K562 (cell line): ENCODE measurements around the gene B3GALT5. TPM values are rescaled to one million over a fixed set of nuclear protein-coding genes. Genes with fewer than 3 reads are reported as not detected.

Source experiments
- ATAC-seq: fragments of 200-7000 bp; cut with Tn5 transposase; 3 replicates; pipeline ENCODE4 v1.9.1; 2020; ENCODE audit warnings: moderate library complexity
- BruUV-seq: library from RNA; stranded (reverse); fragments of 400-500 nt; replicated peaks from 2 replicates; lab custom pipeline; 2021; lab: Mats Ljungman, UMichigan
- CTCF ChIA-PET: fragments of 300-600 bp; formaldehyde crosslinking; extraction: SDS; loops from one replicate; lab custom pipeline; 2021; ENCODE audit warnings: low intra/inter-chr PET ratio; lab: Yijun Ruan, JAX
- POLR2A ChIA-PET: fragments of 300-600, 350-650 bp; sonication (Branson Sonifier 250); formaldehyde crosslinking; extraction: SDS; loops from one replicate; lab custom pipeline; 2021; ENCODE audit warnings: antibody characterized with exemption, inconsistent platforms; lab: Yijun Ruan, JAX
- DNase-seq, 4 experiments: peaks; one replicate each; pipeline versions ENCODE4 v3.0.0 to v3.0.0-alpha.2; 2011 to 2018; ENCODE audit warnings: low spot score in 3 of 4, mixed read lengths in 3 of 4; ENCODE audit errors: extremely low read depth in 1 of 4
- FAIRE-seq: peaks from 2 replicates; lab custom pipeline; 2011; peaks lifted over from hg19 to GRCh38; lab: Jason Lieb, UNC
- H2AFZ ChIP-seq: 2 replicates; pipeline ENCODE4 v1.6.0; 2011; ENCODE audit warnings: low read depth, low read length, control low read depth, inconsistent platforms
- H3K27ac ChIP-seq: fragments of 200-600 bp; 3 replicates; pipeline ENCODE4 v1.8.0; 2011; ENCODE audit warnings: low read depth, mild to moderate bottlenecking, control low read depth, inconsistent platforms, low read length, moderate library complexity, mixed read lengths; ENCODE audit errors: extremely low read depth
- H3K27me3 ChIP-seq, 2 experiments: fragments of 300-600 bp in 1 of 2; 2 replicates in 1 of 2; 3 replicates in 1 of 2; pipeline versions ENCODE4 v1.6.0 to v1.8.0; 2011; ENCODE audit warnings: inconsistent platforms in 2 of 2, low read length in 2 of 2, mild to moderate bottlenecking in 1 of 2, mixed read lengths in 1 of 2, moderate library complexity in 1 of 2; ENCODE audit not compliant: control insufficient read depth in 2 of 2, insufficient read depth in 2 of 2
- H3K36me3 ChIP-seq: fragments of 300-600 bp; 3 replicates; pipeline ENCODE4 v1.8.0; 2011; ENCODE audit warnings: mild to moderate bottlenecking, low read length, inconsistent platforms; ENCODE audit not compliant: control insufficient read depth, insufficient read depth
- H3K4me1 ChIP-seq, 2 experiments: fragments of 200-600 bp in 1 of 2; replicated peaks in 1 of 2; 2 replicates in 1 of 2; 3 replicates in 1 of 2; pipeline versions ENCODE4 v1.5.1 to v1.8.0; 2011; ENCODE audit warnings: inconsistent platforms in 2 of 2, low read length in 2 of 2, mild to moderate bottlenecking in 1 of 2, mixed read lengths in 1 of 2, moderate library complexity in 1 of 2; ENCODE audit not compliant: control insufficient read depth in 2 of 2, insufficient read depth in 2 of 2
- H3K4me2 ChIP-seq: 2 replicates; pipeline ENCODE4 v1.6.1; 2011; ENCODE audit warnings: low read length, control low read depth, inconsistent platforms, mixed read lengths; ENCODE audit not compliant: insufficient read depth
- H3K4me3 ChIP-seq: fragments of 200-600 bp; sonication (generic), shearing (Covaris generic); 2 replicates; pipeline ENCODE4 v1.5.1; 2016; ENCODE audit warnings: control low read depth, inconsistent platforms
- H3K79me2 ChIP-seq: fragments of 200-600 bp; 3 replicates; pipeline ENCODE4 v1.8.0; 2011; ENCODE audit warnings: low read length, inconsistent platforms; ENCODE audit not compliant: control insufficient read depth, insufficient read depth
- H3K9ac ChIP-seq, 2 experiments: 2 replicates each; pipeline versions ENCODE4 v1.6.0 to v1.6.1; 2011; ENCODE audit warnings: low read depth in 2 of 2, low read length in 2 of 2, control low read depth in 1 of 2, inconsistent platforms in 1 of 2, mild to moderate bottlenecking in 1 of 2, mixed read lengths in 1 of 2; ENCODE audit not compliant: insufficient read depth in 1 of 2
- H3K9me1 ChIP-seq: one replicate; pipeline ENCODE4 v1.6.0; 2011; ENCODE audit warnings: inconsistent platforms, mild to moderate bottlenecking, low read length, moderate library complexity; ENCODE audit not compliant: control insufficient read depth, insufficient read depth
- H3K9me3 ChIP-seq: replicated peaks from 2 replicates; pipeline ENCODE4 v1.5.1; 2011; ENCODE audit warnings: low read depth, low read length, inconsistent platforms; ENCODE audit not compliant: control insufficient read depth, insufficient read depth
- H4K20me1 ChIP-seq: replicated peaks from 2 replicates; pipeline ENCODE4 v1.6.1; 2011; ENCODE audit warnings: low read length, inconsistent platforms, mixed read lengths; ENCODE audit not compliant: control insufficient read depth, insufficient read depth
- RAD21 ChIP-seq, 2 experiments: fragments of 250-450 bp in 1 of 2; fragments of 450-650 bp in 1 of 2; sonication (Bioruptor Pico) in 1 of 2; formaldehyde crosslinking in 1 of 2; IDR thresholded peaks in 1 of 2; conservative IDR thresholded peaks in 1 of 2; 2 replicates each; pipeline versions ENCODE4 v1.4.0 to v1.8.0; 2020 to 2022; ENCODE audit warnings: mild to moderate bottlenecking in 2 of 2, moderate library complexity in 1 of 2
- SRSF9 ChIP-seq: fragments of 200-400 bp; formaldehyde crosslinking; IDR thresholded peaks from 2 replicates; pipeline ENCODE4 v1.6.1; 2017; ENCODE audit warnings: low read depth, low read length, borderline replicate concordance
- WGBS: fragments of 100-300 bp; shearing (Covaris generic); methylation state at CpG from one replicate; pipeline ENCODE4 v1.1.6; 2016; ENCODE audit warnings: low coverage, mixed read lengths; ENCODE audit not compliant: insufficient coverage; ENCODE audit errors: missing lambda C conversion rate; 5-methylcytosine and 5-hydroxymethylcytosine counted together
- in situ Hi-C: fragments of 300-500 bp; cut with MboI; formaldehyde crosslinking; loops from 4 replicates; pipeline ENCODE4 v1.15.0; 2018; ENCODE audit warnings: inconsistent platforms, mixed read lengths
- intact Hi-C: fragments of 100-400 bp; cut with micrococcal nuclease; formaldehyde crosslinking; loops from 2 replicates; pipeline ENCODE4 v1.14.2; 2022
- polyA plus RNA-seq, 8 experiments: library from polyadenylated mRNA; depleted of rRNA in 4 of 8; stranded (reverse) in 5 of 8; unstranded in 3 of 8; fragments of >200 nt; fragmentation: Nextera tagmentation in 2 of 8; fragmentation: Illumina TruSeq in 1 of 8; extraction: Ambion mirVana in 2 of 8; extraction: Trizol in 1 of 8; gene quantifications; 2 replicates each; pipeline versions ENCODE4 v1.2.1 to v1.2.3, GENCODE V29; 2011 to 2014; ENCODE audit warnings: inconsistent platforms in 1 of 8, missing spikeins in 1 of 8
- total RNA-seq, 7 experiments: library from RNA; depleted of rRNA in 6 of 7; stranded (reverse); fragments of >200 nt in 6 of 7; fragmentation: Illumina TruSeq in 2 of 7; extraction: Trizol in 2 of 7; gene quantifications; 2 replicates each; pipeline versions ENCODE4 v1.2.1 to v1.2.3, GENCODE V29; 2011 to 2021; ENCODE audit warnings: low replicate concordance in 1 of 7
- TF ChIP-seq, protein P1 (sequence below), 3 experiments: IDR thresholded peaks in 2 of 3; conservative IDR thresholded peaks in 1 of 3; 2 replicates each; pipeline ENCODE4 v1.5.1; 2011 to 2012; ENCODE audit warnings: low read length in 3 of 3, mild to moderate bottlenecking in 3 of 3, control low read depth in 2 of 3, improper control_type of control experiment in 1 of 3, inconsistent platforms in 1 of 3, low read depth in 1 of 3, mixed read lengths in 1 of 3, moderate library complexity in 1 of 3; ENCODE audit not compliant: insufficient read depth in 2 of 3

The B3GALT5 gene
- total and polyA plus RNA-seq, 9 of the 15 experiments (the other 6 are each of a cell fraction or from before 2014, with no cell fraction given): 0.02 TPM; not detected in 8

GRCh38 chr21:39705849-39706248, 93.1 kb downstream of the B3GALT5 start:
- 4% methylated on average over 2 of the region's 2 CpGs for WGBS

More at GRCh38 chr21:39705849-39706248, 93.1 kb downstream of the B3GALT5 start:
- no peak overlapping the region for H3K27ac ChIP-seq
- H3K4me2 ChIP-seq: no peak overlapping the region
- no peaks in the 10 kb centered on the region for H3K79me2 ChIP-seq
- FAIRE-seq: no peak
- H4K20me1 ChIP-seq: no peaks in the 10 kb centered on the region
- H3K27me3 ChIP-seq: peaks cover 0 to 3% of the 10 kb centered on the region in 2 experiments; a peak in 1 of 5 replicates
- no peaks in the 10 kb centered on the region for H3K9me3 ChIP-seq
- no peak for ATAC-seq
- H3K9me1 ChIP-seq: no peaks in the 10 kb centered on the region
- H3K4me1 ChIP-seq: no peaks in the 10 kb centered on the region
- H3K9ac ChIP-seq: no peak overlapping the region
- H2AFZ ChIP-seq: no peak overlapping the region
- H3K36me3 ChIP-seq: no peaks in the 10 kb centered on the region
- TF ChIP-seq SRSF9: no peak
- TF ChIP-seq, protein P1, sequence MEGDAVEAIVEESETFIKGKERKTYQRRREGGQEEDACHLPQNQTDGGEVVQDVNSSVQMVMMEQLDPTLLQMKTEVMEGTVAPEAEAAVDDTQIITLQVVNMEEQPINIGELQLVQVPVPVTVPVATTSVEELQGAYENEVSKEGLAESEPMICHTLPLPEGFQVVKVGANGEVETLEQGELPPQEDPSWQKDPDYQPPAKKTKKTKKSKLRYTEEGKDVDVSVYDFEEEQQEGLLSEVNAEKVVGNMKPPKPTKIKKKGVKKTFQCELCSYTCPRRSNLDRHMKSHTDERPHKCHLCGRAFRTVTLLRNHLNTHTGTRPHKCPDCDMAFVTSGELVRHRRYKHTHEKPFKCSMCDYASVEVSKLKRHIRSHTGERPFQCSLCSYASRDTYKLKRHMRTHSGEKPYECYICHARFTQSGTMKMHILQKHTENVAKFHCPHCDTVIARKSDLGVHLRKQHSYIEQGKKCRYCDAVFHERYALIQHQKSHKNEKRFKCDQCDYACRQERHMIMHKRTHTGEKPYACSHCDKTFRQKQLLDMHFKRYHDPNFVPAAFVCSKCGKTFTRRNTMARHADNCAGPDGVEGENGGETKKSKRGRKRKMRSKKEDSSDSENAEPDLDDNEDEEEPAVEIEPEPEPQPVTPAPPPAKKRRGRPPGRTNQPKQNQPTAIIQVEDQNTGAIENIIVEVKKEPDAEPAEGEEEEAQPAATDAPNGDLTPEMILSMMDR (IDR thresholded peaks at IDR 0.05 in 2 of 3, conservative IDR thresholded peaks at IDR 0.05 in 1 of 3; ENCODE audit: insufficient read depth in 2 of 3, low read depth in 1 of 3, low read length in 3 of 3): peak in 1 of 3 experiments; percentile 27; a peak in 1 of 6 replicates
- peak in 1 of 2 experiments; percentile 28; a peak in 1 of 4 replicates for TF ChIP-seq RAD21 (CRISPR knock-in tag; conservative IDR thresholded peaks at IDR 0.05 in 1 of 2, IDR thresholded peaks at IDR 0.05 in 1 of 2)
- ChIA-PET POLR2A (no interaction called here), CTCF (no interaction called here)
- in situ Hi-C loops: no loop called here
- intact Hi-C loops: no loop called here
- no peak overlapping the region for H3K4me3 ChIP-seq
- no TSS peak for BruUV-seq
- no peak for DNase-seq
